ENCODE results near the gene GRAMD1C. TPM values are rescaled to one million over a fixed set of nuclear protein-coding genes. Genes with fewer than 3 reads are reported as not detected.

The GRAMD1C gene
- total RNA-seq, 1 donor from 2014 or later, result 9.2 TPM

DNA sequence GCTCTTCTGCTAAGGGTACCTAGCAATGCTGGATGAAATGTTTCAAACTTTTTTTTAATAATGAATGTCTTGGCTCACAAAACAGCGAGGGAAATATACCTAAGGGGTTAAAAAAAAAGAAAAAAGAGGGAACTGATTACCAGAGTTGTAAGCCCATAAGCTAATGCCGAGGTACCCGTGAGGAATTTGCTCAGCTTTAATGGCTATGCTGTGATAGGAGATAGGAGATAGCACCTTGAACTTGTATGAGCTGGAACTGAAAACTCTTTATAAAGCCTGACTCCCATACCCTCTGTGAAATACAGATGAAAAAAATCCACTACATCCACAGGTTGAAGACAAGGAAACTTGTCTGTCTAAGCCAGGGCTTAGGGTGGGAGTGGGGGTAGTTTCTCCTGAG is 13.9 kb downstream of the GRAMD1C start:
- DNase-seq, result no peak

DNA sequence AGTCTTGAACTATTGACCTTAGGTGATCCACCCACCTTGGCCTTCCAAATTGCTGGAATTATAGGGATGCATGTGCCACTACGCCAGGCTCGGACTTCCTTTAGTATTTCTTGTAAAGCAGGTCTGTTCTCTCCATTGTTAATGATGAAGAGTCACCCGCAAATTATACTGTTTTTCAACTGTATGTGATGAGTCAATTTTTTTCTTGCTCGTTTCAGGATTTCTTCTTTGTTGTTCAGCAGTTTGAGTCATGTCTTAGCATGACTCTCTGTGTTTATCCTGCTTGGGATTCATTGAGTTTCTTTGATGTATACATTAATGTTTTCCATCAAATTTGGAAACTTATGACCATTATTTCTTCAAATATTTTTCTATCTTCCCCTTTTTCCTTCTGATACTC is 28.9 kb downstream of the GRAMD1C start:
- DNase-seq, result no peak

DNA sequence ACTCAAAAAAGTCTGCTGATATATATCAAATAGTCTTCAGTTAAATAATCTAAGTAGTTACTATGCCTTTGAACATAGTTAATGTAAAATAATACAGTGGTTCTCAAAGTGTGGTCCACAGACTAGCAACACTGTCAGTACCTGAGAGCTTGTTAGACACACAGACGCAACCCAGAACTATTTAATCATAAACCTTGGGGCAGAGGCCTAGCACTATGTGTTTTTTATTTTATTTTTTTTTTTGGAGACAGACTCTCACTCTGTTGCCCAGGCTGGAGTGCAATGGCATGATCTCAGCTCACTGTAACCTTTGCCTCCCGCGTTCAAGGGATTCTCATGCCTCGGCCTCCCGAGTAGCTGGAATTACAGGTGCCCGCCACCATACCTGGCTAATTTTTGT is 34.7 kb downstream of the GRAMD1C start:
- DNase-seq, result no peak

DNA sequence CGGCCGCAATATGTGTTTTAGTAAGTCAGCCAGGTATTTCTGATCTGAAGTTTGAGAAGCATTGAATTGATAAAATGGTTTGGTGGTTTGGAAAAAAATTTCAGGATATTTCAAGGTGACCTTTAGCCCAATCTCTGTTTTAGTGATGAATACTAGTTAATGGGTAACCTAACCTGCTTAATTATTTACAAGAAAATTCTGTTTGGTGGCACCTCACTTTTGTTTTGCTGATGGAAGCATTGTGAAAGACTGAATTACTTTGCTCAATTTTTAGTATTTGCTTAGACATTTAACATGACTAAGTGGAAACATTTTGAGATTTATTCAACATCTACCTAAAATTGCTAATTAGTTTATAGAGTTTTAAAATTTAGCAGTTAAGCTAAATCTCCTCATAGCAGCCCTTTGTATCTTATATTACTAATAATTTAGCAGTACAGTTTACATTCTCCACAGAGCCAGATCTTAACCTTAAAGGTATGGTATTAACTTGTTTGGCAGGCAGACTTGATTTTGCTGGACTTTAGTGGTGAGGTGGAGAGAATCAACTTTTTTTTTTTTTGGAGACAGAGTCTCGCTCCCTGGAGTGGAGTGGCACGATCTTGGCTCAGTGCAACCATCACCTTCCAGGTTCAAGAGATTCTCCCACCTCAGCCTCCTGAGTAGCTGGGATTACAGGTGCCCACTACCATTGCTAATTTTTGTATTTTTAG is 35.4 kb downstream of the GRAMD1C start:
- DNase-seq, result no peak

DNA sequence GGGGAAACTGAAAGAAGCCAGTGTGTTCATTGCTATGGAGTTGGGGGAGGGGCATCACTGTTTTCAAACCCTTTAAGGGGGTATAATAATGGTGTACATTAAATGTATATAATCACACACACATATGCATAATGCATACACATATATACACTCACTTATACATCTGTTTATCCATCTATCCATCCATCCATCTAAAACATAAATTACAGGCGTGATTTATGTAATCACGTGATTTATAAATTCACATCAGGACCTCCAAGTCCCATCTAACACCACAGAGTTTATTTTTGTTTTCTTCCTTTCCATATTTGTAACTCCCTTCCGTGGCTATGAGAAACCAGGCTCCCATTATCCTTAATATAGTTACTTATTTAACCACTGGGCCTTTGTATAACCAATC is 39.8 kb downstream of the GRAMD1C start:
- no peak for DNase-seq

DNA sequence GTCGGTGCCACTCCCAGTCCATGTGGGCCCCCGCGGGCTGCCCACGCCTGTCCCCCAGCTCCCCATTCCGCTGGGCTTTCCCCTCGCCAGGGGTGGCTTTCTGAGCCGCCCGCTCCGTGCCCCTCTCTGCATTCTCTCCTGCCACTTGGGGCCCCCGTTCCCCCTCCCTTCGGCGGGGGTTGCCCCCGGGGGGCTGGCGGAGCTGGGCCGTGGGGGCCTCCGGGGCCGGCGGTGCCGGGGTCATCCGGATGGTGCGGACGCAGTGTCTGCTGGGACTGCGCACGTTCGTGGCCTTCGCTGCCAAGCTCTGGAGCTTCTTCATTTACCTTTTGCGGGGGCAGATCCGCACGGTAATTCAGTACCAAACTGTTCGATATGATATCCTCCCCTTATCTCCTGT is 46.5 kb downstream of the GRAMD1C start:
- DNase-seq, result no peak

DNA sequence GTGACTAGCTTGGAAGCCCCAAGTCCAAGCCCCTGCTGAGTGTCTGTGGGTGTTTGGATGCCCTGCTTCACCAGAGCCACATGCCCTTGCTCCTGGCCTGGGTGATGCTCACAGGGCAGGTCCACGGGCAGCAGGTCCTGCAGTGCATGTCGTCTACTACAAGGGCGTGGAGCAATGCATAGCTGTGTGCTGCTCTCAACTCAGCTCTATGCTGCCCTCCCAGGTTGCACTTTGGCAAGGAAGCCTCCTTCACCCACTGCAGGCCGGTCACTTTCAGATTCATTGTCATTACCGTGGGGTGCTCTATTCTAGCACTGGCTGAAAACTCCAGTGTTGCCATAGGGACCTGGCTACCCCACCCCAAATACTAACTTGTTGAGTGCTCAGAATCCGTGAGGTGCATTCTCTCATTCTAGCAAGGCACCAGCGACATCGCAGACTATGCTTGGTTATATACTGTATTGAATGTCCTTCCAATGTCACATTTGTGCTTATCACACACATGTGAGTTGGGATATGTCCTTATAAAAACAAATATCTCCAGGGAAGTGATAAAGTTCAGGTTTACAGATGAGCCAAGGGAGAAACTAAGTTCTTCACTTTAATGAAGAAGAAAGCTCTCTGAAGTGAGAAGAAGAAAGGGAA is 51.8 kb downstream of the GRAMD1C start:
- no peak for DNase-seq

DNA sequence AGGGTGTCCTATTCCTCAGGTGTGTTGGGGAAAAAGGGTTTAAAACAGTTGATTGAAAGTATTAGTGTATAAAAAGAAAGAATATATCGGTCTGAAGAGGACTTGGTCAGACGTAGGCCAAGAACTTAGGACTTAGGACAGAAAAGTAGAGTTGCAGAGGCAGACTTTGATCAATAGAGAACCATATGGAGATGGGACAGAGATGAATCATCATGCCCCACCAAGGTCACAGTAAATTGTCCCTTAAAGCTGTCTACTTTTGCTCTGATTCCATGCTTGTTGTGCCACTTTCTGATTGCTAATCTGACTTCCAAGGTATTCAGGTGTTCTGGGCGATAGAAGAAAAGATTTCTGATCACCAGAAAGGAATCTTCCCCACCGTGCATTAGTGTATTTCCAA is 56.3 kb downstream of the GRAMD1C start:
- DNase-seq, result no peak

DNA sequence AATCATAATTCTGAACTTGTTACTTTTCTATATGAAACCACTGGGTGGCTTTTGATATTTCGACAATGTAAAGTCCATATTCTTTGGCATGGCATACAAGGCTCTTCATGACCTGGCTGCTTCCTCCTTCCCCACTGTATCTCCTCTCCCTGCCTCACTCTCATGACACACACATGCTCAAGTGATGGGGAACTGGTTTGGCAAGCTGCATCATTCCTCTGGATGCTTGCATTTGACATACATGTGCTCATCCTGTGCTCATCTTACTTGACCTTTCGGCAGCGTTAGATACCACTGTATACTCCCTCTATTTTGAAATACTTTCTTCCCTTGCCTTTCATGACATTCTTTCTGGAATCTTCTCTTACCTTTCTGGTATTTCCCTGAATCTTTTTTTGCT is 57.4 kb downstream of the GRAMD1C start:
- no peak for DNase-seq

- no peak for DNase-seq
Measured at GRCh38 chr3:113896930-113897329, 58.3 kb downstream of the GRAMD1C start.

DNA sequence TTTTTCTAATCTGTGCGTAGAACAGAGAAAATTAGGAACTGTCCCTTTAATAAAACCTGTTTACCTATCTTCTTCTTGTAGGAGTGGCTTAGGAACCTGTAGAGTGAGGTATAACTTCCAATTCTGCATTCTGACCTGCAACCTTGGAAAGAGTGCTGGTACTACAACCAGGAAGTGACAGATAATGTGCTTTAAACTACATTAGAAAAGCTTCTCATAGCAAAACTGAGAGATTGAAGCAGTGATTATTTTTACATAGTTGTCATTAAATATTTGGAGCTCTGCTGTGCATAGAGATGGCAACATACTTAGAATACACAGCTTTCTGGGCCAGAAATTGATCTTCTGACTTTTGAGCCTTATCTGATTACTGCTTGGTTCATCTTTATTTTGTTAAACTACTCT is 58.8 kb downstream of the GRAMD1C start:
- DNase-seq, result no peak

- DNase-seq, result no peak
Measured at GRCh38 chr3:113898892-113899291, 60.3 kb downstream of the GRAMD1C start.

DNA sequence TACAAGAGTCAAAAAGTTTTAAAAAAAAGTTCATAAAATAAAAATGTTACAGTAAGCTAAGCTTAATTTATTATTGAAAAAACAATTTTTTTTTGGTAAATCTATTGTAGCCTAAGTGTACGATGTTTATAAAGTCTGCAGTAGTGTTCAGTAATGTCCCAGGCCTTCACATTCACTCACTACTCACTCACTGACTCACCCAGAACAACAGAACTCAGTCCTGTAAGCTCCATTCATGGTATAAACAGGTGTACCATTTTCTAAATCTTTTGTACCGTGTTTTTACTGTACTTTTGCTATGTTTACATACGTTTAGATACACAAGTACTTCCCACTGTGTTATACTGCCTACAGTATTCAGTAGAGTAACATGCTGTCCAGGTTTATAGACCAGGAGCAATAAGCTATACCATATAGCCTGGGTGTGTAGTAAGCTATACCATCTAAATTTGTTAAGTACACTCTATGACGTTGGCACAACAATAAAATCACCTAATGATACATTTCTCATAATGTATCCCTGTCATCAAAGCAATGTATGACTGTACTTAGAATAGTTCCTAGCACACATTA is 68.1 kb downstream of the GRAMD1C start:
- DNase-seq, result no peak

DNA sequence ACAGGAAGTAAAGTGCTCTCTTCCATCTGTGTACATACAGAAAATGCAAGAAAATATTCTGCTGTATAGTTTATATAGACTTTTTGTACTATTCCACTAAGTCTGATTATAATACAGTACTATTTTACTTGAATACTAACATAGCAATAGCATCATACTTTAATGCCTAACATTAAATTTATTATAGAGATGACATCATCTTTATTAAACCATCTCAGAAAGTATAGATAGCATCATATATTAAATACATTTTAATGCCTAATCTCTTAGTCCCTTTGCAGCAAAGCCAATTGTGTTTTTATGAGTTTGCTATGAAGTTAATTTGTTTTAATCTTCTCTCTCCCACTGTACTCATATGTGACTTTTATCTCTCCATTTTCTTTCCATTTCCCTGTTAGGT is 69.5 kb downstream of the GRAMD1C start:
- DNase-seq, result no peak

DNA sequence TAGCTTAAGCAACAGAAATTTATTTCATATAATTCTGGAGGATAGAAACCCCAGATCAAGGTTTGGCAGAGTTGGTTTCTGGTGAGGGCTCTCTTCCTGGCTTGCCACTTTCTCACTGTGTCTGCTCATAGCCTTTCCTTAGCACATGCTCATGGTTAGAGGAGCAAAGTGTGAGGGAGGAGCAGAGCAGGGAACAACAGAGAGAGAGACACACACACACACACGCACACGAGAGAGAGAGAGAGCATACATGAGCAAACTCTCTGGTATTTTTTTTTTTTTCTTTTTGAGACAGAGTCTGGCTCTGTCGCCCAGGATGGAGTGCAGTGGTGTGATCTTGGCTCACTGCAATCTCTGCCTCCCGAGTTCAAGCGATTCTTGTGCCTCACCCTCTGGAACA is 72.4 kb downstream of the GRAMD1C start:
- DNase-seq, result no peak

DNA sequence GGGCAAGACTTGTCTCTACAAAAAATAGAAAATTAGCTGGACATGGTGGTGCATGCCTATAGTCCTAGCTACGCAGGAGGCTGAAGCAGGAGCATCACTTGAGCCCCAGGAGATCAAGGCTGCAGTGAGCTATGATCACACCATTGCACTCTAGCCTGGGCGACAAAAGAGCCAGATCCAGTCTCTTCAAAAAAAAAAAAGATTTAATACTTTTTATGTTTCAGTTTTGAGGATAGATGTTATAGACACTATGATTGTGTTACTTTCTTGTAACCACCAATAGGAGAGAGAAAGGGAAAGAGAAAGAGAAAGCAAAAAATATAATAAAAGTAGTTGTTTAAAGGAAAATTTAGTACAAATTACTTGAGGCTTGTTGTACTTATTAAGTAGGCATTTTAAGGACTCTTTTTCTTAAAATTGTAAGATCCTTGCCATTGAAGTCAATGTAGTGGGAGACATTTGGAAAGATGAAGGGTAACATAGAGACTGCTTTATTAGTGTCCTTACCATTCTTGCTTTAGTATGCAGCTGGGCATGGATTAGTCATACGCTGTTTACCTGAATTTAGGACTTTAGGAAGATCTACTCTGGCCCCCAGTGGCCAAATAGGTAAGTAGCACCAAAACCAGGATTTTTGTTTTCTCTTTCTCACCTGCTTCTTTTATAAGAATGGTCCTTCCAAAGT is 74.1 kb downstream of the GRAMD1C start:
- DNase-seq, result no peak

DNA sequence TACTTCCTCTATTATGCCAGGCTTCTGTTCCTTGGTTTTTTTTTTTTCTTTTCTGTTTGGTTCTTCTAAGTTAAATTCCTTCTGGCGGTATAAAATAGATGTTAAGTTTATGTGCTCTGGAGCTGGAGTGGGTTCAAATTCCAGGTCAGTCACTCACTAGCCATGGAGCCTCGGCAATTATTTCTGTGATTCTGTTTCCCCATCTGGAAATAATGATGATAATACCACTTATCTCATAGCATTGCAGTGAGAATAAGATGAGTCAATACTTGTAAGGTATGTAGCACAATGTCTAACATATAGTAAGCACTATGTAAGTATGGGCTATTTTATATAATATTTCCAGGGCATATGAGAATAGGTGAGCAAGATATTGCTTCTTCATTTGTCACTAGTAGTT is 76.1 kb downstream of the GRAMD1C start:
- no peak for DNase-seq

DNA sequence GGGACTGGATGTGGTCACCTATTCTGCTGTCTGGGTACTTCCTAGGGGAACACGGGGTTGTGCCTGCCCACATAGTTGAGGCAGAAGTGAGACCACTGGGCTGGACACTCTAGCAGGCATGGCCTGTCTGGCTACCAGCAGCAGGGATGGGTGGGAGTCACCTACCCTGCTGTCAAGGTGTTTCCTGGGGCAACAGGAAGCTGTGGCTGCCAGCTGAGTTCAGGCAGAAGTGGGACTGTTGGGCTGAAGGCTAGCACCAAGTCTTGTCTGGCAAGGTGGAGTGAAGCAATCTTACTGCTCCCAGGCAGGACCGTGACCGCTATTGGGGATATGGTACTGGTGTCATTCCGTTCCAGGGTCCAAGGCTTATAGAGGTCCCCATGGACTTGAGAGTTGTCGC is 89.0 kb downstream of the GRAMD1C start:
- no peak for DNase-seq

GRCh38 chr3:113946831-113947230 is 108.2 kb downstream of the GRAMD1C start:
- no peak for DNase-seq

DNA sequence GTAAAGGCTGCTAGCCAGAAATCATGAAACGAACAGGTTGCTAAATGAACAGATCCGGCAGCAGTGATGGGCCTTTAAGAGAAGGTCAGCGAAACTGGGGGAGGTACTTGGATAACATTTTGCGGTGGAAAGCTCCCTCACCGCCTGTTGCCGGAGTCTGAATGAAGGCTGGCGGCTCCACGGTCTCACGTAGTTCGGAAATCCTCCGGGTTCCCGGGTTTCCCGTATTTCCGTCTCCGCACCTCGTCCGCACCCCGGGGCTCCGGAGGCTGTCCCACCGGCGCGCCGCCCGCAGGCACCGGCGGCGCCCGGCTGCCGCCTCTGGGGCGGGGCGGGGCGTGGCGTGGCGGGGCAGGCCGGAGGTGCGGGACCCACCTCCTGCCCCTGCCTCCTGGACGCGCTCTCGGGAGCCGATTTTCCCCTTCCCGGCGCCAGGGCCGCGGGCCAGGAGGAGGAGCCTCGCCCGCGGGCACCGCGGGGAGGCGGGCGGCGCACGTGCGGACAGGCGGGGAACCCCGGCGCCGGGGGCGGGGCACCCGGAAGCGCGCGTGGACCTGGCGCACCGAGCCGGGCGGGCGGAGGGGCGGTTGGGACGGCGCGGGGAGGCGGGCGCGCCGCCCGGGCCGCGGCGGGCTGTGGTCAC is 108.9 kb downstream of the GRAMD1C start, which contains the start of gene ZDHHC23:
ZDHHC23 (plus strand) TSS at position 642 of the 643 bp plus-strand sequence. CDS start 790 bp downstream, outside the sequence.
- no peak for DNase-seq

GRCh38 chr3:113948015-113948917 is 109.7 kb downstream of the GRAMD1C start:
- DNase-seq, result no peak

DNA sequence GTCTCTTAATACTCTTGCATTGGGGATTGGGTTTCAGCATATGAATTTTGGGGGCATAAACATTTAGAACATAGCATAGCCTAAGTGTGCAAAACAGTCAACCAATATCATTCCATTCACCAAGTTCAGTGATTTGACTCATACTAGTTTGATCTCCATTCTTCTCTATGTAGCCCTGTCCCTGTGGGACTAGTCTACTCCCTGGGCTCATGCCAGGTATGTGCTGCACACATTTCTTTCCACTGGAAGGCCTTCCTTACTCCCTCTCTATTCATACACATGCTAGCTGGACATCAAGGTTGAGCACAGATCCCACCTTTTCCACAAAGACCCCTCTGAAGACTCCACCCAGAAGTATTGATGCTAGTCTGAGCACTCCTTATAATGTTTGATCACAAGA is 114.3 kb downstream of the GRAMD1C start:
- no peak for DNase-seq

Data from skin of body (tissue), 2 donors.